PC-3 (cell line): Measurements from ENCODE around the gene ETV6. TPM values are rescaled to one million over a fixed set of nuclear protein-coding genes. Genes with fewer than 3 reads are reported as not detected.

Experiments
- ATAC-seq: fragments of 200-7000 bp; cut with Tn5 transposase; 2 replicates; pipeline ENCODE4 v1.9.1; 2020; ENCODE audit warnings: mild to moderate bottlenecking, moderate library complexity
- BruUV-seq: library from RNA; stranded (reverse); fragments of 400-500 nt; replicated peaks from 2 replicates; lab custom pipeline; 2021; lab: Mats Ljungman, UMichigan
- CTCF ChIA-PET: fragments of 300-600 bp; sonication (Branson Sonifier 250); formaldehyde crosslinking; loops from one replicate; lab custom pipeline; 2022; ENCODE audit warnings: antibody characterized with exemption; lab: Charles Lee
- POLR2A ChIA-PET: fragments of 300-600 bp; sonication (Branson Sonifier 250); formaldehyde crosslinking; loops from one replicate; lab custom pipeline; 2022; ENCODE audit warnings: antibody characterized with exemption; ENCODE audit not compliant: unreplicated experiment; lab: Charles Lee
- DNase-seq: peaks from one replicate; pipeline ENCODE4 v3.0.0-alpha.2; 2015
- H2AFZ ChIP-seq: fragments of 300-600 bp; sonication (generic); 2 replicates; pipeline ENCODE4 v1.6.0; 2016; ENCODE audit warnings: antibody characterized with exemption, low read length
- H3F3A ChIP-seq: fragments of 300-600 bp; sonication (generic); one replicate; pipeline ENCODE4 v1.6.0; 2017; ENCODE audit warnings: antibody characterized with exemption, low read length, control low read depth, mild to moderate bottlenecking; ENCODE audit not compliant: unreplicated experiment
- H3K27ac ChIP-seq: fragments of 300-600 bp; sonication (generic); 2 replicates; pipeline ENCODE4 v1.5.1; 2016; ENCODE audit warnings: mild to moderate bottlenecking, low read length
- H3K27me3 ChIP-seq: fragments of 300-600 bp; sonication (generic); 2 replicates; pipeline ENCODE4 v1.6.1; 2016; ENCODE audit warnings: low read length, mixed read lengths
- H3K36me3 ChIP-seq: fragments of 300-600 bp; sonication (generic); 2 replicates; pipeline ENCODE4 v1.6.1; 2016; ENCODE audit warnings: low read depth, mixed run types, low read length, mixed read lengths
- H3K4me1 ChIP-seq: fragments of 300-600 bp; sonication (generic); 2 replicates; pipeline ENCODE4 v1.5.1; 2016; ENCODE audit warnings: low read length; ENCODE audit not compliant: insufficient read depth
- H3K4me2 ChIP-seq: fragments of 300-600 bp; sonication (generic); 2 replicates; pipeline ENCODE4 v1.6.0; 2016; ENCODE audit warnings: low read length
- H3K4me3 ChIP-seq: fragments of 300-600 bp; sonication (generic); 2 replicates; pipeline ENCODE4 v1.5.1; 2016; ENCODE audit warnings: mild to moderate bottlenecking, low read length, mixed read lengths
- H3K79me2 ChIP-seq: fragments of 300-600 bp; sonication (generic); 2 replicates; pipeline ENCODE4 v1.6.1; 2017; ENCODE audit warnings: low read length, mixed read lengths
- H3K9ac ChIP-seq: fragments of 300-600 bp; sonication (generic); 2 replicates; pipeline ENCODE4 v1.6.0; 2016; ENCODE audit warnings: mild to moderate bottlenecking, low read length
- H3K9me2 ChIP-seq: fragments of 300-600 bp; sonication (generic); replicated peaks from 2 replicates; pipeline ENCODE4 v1.6.1; 2016; ENCODE audit warnings: mixed run types, low read length, mixed read lengths
- H3K9me3 ChIP-seq: fragments of 300-600 bp; sonication (generic); 2 replicates; pipeline ENCODE4 v1.6.1; 2016; ENCODE audit warnings: low read length, mixed read lengths
- H4K20me1 ChIP-seq: fragments of 300-600 bp; sonication (generic); 2 replicates; pipeline ENCODE4 v1.6.1; 2016; ENCODE audit warnings: low read length, mixed read lengths
- EZH2 ChIP-seq: fragments of 300-600 bp; sonication (generic); IDR thresholded peaks from one replicate; pipeline ENCODE4 v1.6.1; 2017; ENCODE audit warnings: antibody characterized with exemption, mild to moderate bottlenecking, low read length; ENCODE audit not compliant: unreplicated experiment
- EZH2phosphoT487 ChIP-seq: fragments of 300-600 bp; sonication (generic); IDR thresholded peaks from 2 replicates; pipeline ENCODE4 v1.6.1; 2018; ENCODE audit warnings: mild to moderate bottlenecking, antibody characterized with exemption, low read length, borderline replicate concordance
- intact Hi-C: fragments of 100-400 bp; cut with micrococcal nuclease; formaldehyde crosslinking; loops from 2 replicates; pipeline ENCODE4 v1.9.0; 2023
- total RNA-seq: library from RNA; depleted of rRNA; stranded (reverse); fragments of >200 nt; gene quantifications from 2 replicates; pipeline ENCODE4 v1.2.3, GENCODE V29; 2014
- TF ChIP-seq, protein P1 (sequence below): fragments of 300-600 bp; sonication (generic); conservative IDR thresholded peaks from 2 replicates; pipeline ENCODE4 v1.5.1; 2017; ENCODE audit warnings: antibody characterized with exemption, low read depth, mild to moderate bottlenecking, low read length

ETV6 gene
- total RNA-seq, 1 experiment from 2014 or later: 5.0 TPM

DNA sequence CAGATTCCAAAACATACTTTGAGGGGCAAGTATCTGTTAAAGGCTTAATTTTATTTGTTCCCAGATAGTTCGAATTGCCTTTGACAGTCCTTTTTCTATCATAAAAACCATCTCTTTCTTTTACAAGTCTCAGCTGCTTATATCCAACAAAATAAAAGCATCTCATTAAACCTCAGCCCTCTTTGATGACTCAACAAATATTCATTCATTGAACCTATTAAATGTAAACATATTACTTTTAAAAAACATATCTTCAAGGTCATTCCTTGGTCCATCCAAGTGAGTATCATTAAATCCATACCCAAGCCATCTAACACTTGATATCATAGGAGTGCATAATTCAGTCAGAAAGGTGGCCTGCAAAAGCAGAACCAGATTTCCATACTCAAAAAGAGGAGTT, 266.6 kb downstream of the ETV6 start:
- Histone ChIP-seq H3K4me3 (no peak overlapping the region), H3K9me2 (no peaks in the 10 kb centered on the region), H3K9me3 (no peaks in the 10 kb centered on the region), H3K27me3 (no peaks in the 10 kb centered on the region), H3K4me2 (no peak overlapping the region), H3K9ac (no peak overlapping the region), H4K20me1 (no peaks in the 10 kb centered on the region), H3K79me2 (no peaks in the 10 kb centered on the region), H3K36me3 (no peaks in the 10 kb centered on the region), H3K4me1 (no peaks in the 10 kb centered on the region), H3F3A (no peaks in the 10 kb centered on the region), H3K27ac (no peak overlapping the region), H2AFZ (no peak overlapping the region)
- ATAC-seq: no peak
- ChIA-PET POLR2A (no interaction called here), CTCF (interaction anchor here (1.1 kb wide), 1 partner anchor 117 kb away, joined by 3 read pairs; no protein-coding TSS in a partner anchor)
- TF ChIP-seq EZH2phosphoT487 (no peak), EZH2 (no peak)
- TF ChIP-seq, protein P1, sequence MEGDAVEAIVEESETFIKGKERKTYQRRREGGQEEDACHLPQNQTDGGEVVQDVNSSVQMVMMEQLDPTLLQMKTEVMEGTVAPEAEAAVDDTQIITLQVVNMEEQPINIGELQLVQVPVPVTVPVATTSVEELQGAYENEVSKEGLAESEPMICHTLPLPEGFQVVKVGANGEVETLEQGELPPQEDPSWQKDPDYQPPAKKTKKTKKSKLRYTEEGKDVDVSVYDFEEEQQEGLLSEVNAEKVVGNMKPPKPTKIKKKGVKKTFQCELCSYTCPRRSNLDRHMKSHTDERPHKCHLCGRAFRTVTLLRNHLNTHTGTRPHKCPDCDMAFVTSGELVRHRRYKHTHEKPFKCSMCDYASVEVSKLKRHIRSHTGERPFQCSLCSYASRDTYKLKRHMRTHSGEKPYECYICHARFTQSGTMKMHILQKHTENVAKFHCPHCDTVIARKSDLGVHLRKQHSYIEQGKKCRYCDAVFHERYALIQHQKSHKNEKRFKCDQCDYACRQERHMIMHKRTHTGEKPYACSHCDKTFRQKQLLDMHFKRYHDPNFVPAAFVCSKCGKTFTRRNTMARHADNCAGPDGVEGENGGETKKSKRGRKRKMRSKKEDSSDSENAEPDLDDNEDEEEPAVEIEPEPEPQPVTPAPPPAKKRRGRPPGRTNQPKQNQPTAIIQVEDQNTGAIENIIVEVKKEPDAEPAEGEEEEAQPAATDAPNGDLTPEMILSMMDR: no peak
- BruUV-seq: no TSS peak
- intact Hi-C loops: no loop called here
- DNase-seq: no peak

DNA sequence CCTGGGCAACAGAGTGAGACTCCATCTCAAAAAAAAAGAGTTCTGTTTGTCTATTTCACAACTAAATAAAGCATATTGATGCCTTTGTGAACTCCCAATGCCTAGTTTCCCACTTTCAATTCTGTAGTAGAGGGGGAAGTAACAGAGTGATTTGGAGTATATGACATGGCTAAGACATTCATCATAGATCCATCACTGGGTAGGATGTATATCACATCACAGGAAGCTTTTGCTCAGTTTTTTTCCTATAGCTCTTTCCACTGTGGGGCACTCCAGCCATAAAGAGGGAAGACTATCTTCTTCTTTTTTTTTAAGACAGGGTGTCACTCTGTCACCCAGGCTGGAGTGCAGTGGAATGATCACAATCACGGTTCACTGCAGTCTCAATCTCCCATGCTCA, 267.3 kb downstream of the ETV6 start:
- H3K4me2 ChIP-seq: no peak overlapping the region
- ChIA-PET CTCF (interaction anchor here (1.1 kb wide), 1 partner anchor 116 kb away, joined by 3 read pairs; no protein-coding TSS in a partner anchor), POLR2A (no interaction called here)
- BruUV-seq: no TSS peak
- no peak for ATAC-seq
- no peaks in the 10 kb centered on the region for H3K9me2 ChIP-seq
- no peak for DNase-seq
- H3K9me3 ChIP-seq: no peaks in the 10 kb centered on the region
- no peaks in the 10 kb centered on the region for H3K27me3 ChIP-seq
- no peak overlapping the region for H3K27ac ChIP-seq
- H3K9ac ChIP-seq: no peak overlapping the region
- no peaks in the 10 kb centered on the region for H4K20me1 ChIP-seq
- H3F3A ChIP-seq: no peaks in the 10 kb centered on the region
- intact Hi-C loops: no loop called here
- H3K36me3 ChIP-seq: no peaks in the 10 kb centered on the region
- no peak for TF ChIP-seq EZH2
- TF ChIP-seq EZH2phosphoT487: no peak
- H3K4me1 ChIP-seq: no peaks in the 10 kb centered on the region
- no peak overlapping the region for H2AFZ ChIP-seq
- no peaks in the 10 kb centered on the region for H3K79me2 ChIP-seq
- H3K4me3 ChIP-seq: no peak overlapping the region

DNA sequence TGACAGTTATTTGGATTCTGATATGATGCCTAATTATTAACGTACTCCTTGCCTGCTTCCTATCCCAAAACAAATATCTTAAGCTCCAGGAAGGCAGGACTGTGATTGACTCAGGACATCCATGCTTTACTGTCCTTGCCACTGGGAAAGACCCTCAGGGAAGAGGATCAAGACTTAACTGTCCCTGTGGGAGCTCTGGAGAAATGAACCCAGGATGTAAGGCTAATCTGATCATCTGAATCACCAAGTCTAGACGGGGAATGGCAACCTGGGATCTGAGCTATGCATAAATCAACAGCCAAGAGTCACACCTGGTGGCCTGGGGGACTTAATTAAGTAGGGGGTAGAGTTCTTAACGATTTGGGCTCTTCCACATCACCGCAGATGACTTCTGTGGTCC, 268.0 kb downstream of the ETV6 start:
- H3K9me3 ChIP-seq: no peaks in the 10 kb centered on the region
- no peak overlapping the region for H3K4me3 ChIP-seq
- intact Hi-C loops: no loop called here
- H3F3A ChIP-seq: no peaks in the 10 kb centered on the region
- DNase-seq: no peak
- H3K4me1 ChIP-seq: no peaks in the 10 kb centered on the region
- no peaks in the 10 kb centered on the region for H3K27me3 ChIP-seq
- POLR2A ChIA-PET: no interaction called here
- CTCF ChIA-PET: interaction anchor here (1.1 kb wide), 1 partner anchor 115 kb away, joined by 3 read pairs; no protein-coding TSS in a partner anchor
- no peaks in the 10 kb centered on the region for H3K9me2 ChIP-seq
- H3K4me2 ChIP-seq: no peak overlapping the region
- no peak overlapping the region for H2AFZ ChIP-seq
- no peaks in the 10 kb centered on the region for H3K79me2 ChIP-seq
- ATAC-seq: no peak
- no peaks in the 10 kb centered on the region for H4K20me1 ChIP-seq
- no peak overlapping the region for H3K27ac ChIP-seq
- H3K9ac ChIP-seq: no peak overlapping the region
- no peaks in the 10 kb centered on the region for H3K36me3 ChIP-seq
- no TSS peak for BruUV-seq
- TF ChIP-seq EZH2 (no peak), EZH2phosphoT487 (no peak)
- TF ChIP-seq, protein P1: no peak
